Esophagus squamous epithelium (tissue), 5 donors: ENCODE measurements around the gene ADAMTS2. TPM values are rescaled to one million over a fixed set of nuclear protein-coding genes. Genes with fewer than 3 reads are reported as not detected.

Source experiments
- DNase-seq: peaks from one replicate; lab custom pipeline; 2025; lab: John Stamatoyannopoulos, UW
- H3K27ac ChIP-seq, 4 donors: fragments of 200-600 bp; sonication (generic); one replicate each; pipeline ENCODE4 v1.5.1; 2016 to 2019; ENCODE audit warnings: mild to moderate bottlenecking in 1 of 4
- H3K27me3 ChIP-seq, 4 donors: fragments of 200-600 bp; sonication (generic); 1 replicate in 3 of 4; 2 replicates in 1 of 4; pipeline versions ENCODE4 v1.5.1 to v1.6.0; 2017 to 2021; ENCODE audit warnings: antibody characterized with exemption in 1 of 4
- H3K36me3 ChIP-seq, 3 donors: fragments of 200-600 bp; sonication (generic); one replicate each; pipeline ENCODE4 v1.5.1; 2016 to 2019
- H3K4me1 ChIP-seq, 3 donors: fragments of 200-600 bp; sonication (generic); one replicate each; pipeline ENCODE4 v1.5.1; 2017 to 2019
- H3K4me3 ChIP-seq, 4 donors: fragments of 200-600 bp; sonication (generic); 1 replicate in 3 of 4; 2 replicates in 1 of 4; pipeline ENCODE4 v1.5.1; 2016 to 2019; ENCODE audit warnings: mild to moderate bottlenecking in 2 of 4, moderate library complexity in 1 of 4
- H3K9me3 ChIP-seq, 3 donors: fragments of 200-600 bp; sonication (generic); one replicate each; pipeline ENCODE4 v1.5.1; 2016 to 2019
- POLR2A ChIP-seq, 4 donors: fragments of 450-650 bp; IDR thresholded peaks; one replicate each; pipeline ENCODE4 v1.6.1; 2017; ENCODE audit warnings: antibody characterized with exemption in 4 of 4, mild to moderate bottlenecking in 4 of 4, moderate library complexity in 3 of 4
- WGBS, 2 donors: methylation state at CpG; one replicate each; pipeline ENCODE4 v1.1.5; 2018; 5-methylcytosine and 5-hydroxymethylcytosine counted together
- intact Hi-C: fragments of 100-400 bp; cut with DNase I; formaldehyde crosslinking; loops from one replicate; pipeline ENCODE4 v1.15.0; 2022
- total RNA-seq, 4 donors: library from RNA; depleted of rRNA; stranded (reverse); fragments of >200 nt; gene quantifications; one replicate each; pipeline ENCODE4 v1.1.0, GENCODE V29; 2016
- TF ChIP-seq, protein P1 (sequence below), 6 experiments: fragments of 450-650 bp in 4 of 6; fragments of 200-600 bp in 2 of 6; sonication (generic) in 2 of 6; IDR thresholded peaks; one replicate each; pipeline ENCODE4 v1.5.1; 2016 to 2019; ENCODE audit warnings: antibody characterized with exemption in 6 of 6, mild to moderate bottlenecking in 4 of 6, moderate library complexity in 4 of 6
- donor health status: DM: yes; HTN: yes; CAD: no.

Gene ADAMTS2
- total RNA-seq, 4 donors from 2014 or later = 1.3 to 10.3 (median 5.2) TPM

DNA sequence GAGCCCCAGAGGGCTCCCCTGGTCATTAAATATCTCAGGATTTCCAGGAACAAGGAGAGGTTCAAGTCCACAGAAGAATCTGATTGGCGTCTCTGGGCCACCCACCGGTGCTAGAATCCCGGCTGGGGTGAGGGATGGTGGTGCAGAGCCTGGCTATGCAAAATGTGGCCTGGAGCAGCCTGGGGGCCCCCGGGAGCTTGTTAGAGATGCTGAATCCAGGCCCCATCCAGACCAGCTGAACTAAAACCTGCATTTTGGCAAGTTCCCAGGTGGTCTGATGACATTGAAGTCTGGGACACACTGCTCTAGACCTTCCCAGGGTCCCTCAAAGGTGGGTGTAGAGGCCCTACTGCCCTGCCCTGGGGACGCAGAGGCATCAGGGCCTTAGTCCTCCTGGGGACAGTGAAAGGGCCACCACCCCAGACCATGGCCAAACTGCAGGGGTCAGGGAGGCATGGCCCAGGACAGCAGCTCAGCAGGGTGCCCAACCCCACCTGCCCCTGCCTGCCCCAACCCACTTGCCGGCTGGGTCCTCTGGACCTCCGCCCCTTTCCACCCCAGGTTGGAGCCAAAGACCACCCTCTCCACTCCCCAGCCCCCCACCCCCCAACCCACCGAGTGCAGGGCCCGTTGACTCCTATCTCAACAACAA is 34.7 kb downstream of the ADAMTS2 start:
- intact Hi-C loops = no loop called here
- Histone ChIP-seq H3K27me3 (no peaks in the 10 kb centered on the region), H3K36me3 (no peaks in the 10 kb centered on the region), H3K4me1 (peaks cover 0 to 19% (median 9%) of the 10 kb centered on the region in 3 donors), H3K27ac (no peak overlapping the region), H3K9me3 (no peaks in the 10 kb centered on the region), H3K4me3 (no peak overlapping the region)
- TF ChIP-seq POLR2A (IDR thresholded peaks at IDR 0.05) = no peak
- TF ChIP-seq, protein P1, sequence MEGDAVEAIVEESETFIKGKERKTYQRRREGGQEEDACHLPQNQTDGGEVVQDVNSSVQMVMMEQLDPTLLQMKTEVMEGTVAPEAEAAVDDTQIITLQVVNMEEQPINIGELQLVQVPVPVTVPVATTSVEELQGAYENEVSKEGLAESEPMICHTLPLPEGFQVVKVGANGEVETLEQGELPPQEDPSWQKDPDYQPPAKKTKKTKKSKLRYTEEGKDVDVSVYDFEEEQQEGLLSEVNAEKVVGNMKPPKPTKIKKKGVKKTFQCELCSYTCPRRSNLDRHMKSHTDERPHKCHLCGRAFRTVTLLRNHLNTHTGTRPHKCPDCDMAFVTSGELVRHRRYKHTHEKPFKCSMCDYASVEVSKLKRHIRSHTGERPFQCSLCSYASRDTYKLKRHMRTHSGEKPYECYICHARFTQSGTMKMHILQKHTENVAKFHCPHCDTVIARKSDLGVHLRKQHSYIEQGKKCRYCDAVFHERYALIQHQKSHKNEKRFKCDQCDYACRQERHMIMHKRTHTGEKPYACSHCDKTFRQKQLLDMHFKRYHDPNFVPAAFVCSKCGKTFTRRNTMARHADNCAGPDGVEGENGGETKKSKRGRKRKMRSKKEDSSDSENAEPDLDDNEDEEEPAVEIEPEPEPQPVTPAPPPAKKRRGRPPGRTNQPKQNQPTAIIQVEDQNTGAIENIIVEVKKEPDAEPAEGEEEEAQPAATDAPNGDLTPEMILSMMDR (IDR thresholded peaks at IDR 0.05) = no peak
- WGBS, 2 donors = 71 to 96% methylated on average over 3 of the region's 9 CpGs
- no peak for DNase-seq

GRCh38 chr5:179309751-179310320 is 35.4 kb downstream of the ADAMTS2 start:
- peaks cover 0 to 5% (median 0%) of the 10 kb centered on the region in 3 donors for H3K9me3 ChIP-seq
- H3K4me3 ChIP-seq = no peak overlapping the region
- H3K36me3 ChIP-seq = no peaks in the 10 kb centered on the region
- H3K27me3 ChIP-seq = no peaks in the 10 kb centered on the region
- 43 to 80% methylated on average over 2 to 7 of the region's 10 CpGs for WGBS, 2 donors
- intact Hi-C loops = no loop called here
- TF ChIP-seq, protein P1 (IDR thresholded peaks at IDR 0.05) = no peak
- TF ChIP-seq POLR2A (IDR thresholded peaks at IDR 0.05) = no peak
- H3K4me1 ChIP-seq = peaks cover 0 to 12% (median 5%) of the 10 kb centered on the region in 3 donors
- no peak overlapping the region for H3K27ac ChIP-seq
- DNase-seq = no peak

DNA sequence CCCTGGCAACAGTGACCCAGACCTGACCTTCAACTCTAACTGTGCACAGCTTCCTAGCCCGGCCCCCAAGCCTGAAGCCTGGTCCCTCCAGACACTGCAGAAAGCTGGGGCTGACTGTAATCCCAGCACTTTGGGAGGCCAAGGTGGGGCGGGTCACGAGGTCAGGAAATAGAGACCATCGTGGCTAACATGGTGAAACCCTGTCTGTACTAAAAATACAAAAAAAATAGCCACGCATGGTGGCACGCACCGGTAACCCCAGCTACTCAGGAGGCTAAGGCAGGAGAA is 35.9 kb downstream of the ADAMTS2 start:
- TF ChIP-seq POLR2A (IDR thresholded peaks at IDR 0.05) = no peak
- TF ChIP-seq, protein P1 (IDR thresholded peaks at IDR 0.05) = no peak
- 87% methylated on average over 3 to 5 of the region's 7 CpGs for whole genome bisulfite sequencing, 2 donors
- no peak for DNase-seq
- peaks cover 0 to 5% (median 0%) of the 10 kb centered on the region in 3 donors for H3K9me3 ChIP-seq
- H3K27me3 ChIP-seq = no peaks in the 10 kb centered on the region
- no peak overlapping the region for H3K27ac ChIP-seq
- peaks cover 0 to 7% (median under 1%) of the 10 kb centered on the region in 3 donors for H3K4me1 ChIP-seq
- H3K36me3 ChIP-seq = no peaks in the 10 kb centered on the region
- intact Hi-C loops = no loop called here
- H3K4me3 ChIP-seq = no peak overlapping the region

GRCh38 chr5:179308563-179309382 is 36.5 kb downstream of the ADAMTS2 start:
- H3K36me3 ChIP-seq = no peaks in the 10 kb centered on the region
- intact Hi-C loops = no loop called here
- no peaks in the 10 kb centered on the region for H3K27me3 ChIP-seq
- no peak overlapping the region for H3K4me3 ChIP-seq
- TF ChIP-seq, protein P1 (IDR thresholded peaks at IDR 0.05) = no peak
- no peak for TF ChIP-seq POLR2A (IDR thresholded peaks at IDR 0.05)
- no peak overlapping the region for H3K27ac ChIP-seq
- H3K9me3 ChIP-seq = peaks cover 0 to 5% (median 0%) of the 10 kb centered on the region in 3 donors
- peaks cover 0 to 1% (median 0%) of the 10 kb centered on the region in 3 donors for H3K4me1 ChIP-seq
- 67 to 75% methylated on average over 7 to 10 of the region's 13 CpGs for WGBS, 2 donors
- DNase-seq = no peak
